Neural cell (in vitro differentiated cells): Measurements from ENCODE around the gene SWAP70. TPM values are rescaled to one million over a fixed set of nuclear protein-coding genes. Genes with fewer than 3 reads are reported as not detected.

Source experiments
- H2AFZ ChIP-seq: fragments of 200-600, 300-800 bp; sonication (generic), shearing (Covaris generic); 2 replicates; pipeline ENCODE4 v1.6.0; 2014; ENCODE audit warnings: low read depth, mild to moderate bottlenecking, antibody characterized with exemption, low read length, moderate library complexity
- H3F3A ChIP-seq: fragments of 200-600 bp; shearing (Covaris generic); 2 replicates; pipeline ENCODE4 v1.6.1; 2016; ENCODE audit warnings: mild to moderate bottlenecking, moderate library complexity, mixed read lengths, antibody characterized with exemption, low read length; ENCODE audit not compliant: insufficient read depth, poor library complexity, severe bottlenecking
- H3K27ac ChIP-seq: fragments of 200-600, 300-800 bp; sonication (generic), shearing (Covaris generic); 2 replicates; pipeline ENCODE4 v1.5.1; 2014; ENCODE audit warnings: mild to moderate bottlenecking, low read length, moderate library complexity
- H3K27me3 ChIP-seq: fragments of 300-800, 200-600 bp; sonication (generic), shearing (Covaris generic); 2 replicates; pipeline ENCODE4 v1.6.0; 2014; ENCODE audit warnings: mild to moderate bottlenecking, low read depth, low read length, moderate library complexity; ENCODE audit not compliant: insufficient read depth
- H3K36me3 ChIP-seq: fragments of 300-800, 200-600 bp; sonication (generic), shearing (Covaris generic); 2 replicates; pipeline ENCODE4 v1.5.1; 2014; ENCODE audit warnings: mild to moderate bottlenecking, antibody characterized with exemption, low read length, moderate library complexity; ENCODE audit not compliant: insufficient read depth
- H3K4me2 ChIP-seq: fragments of 300-800, 200-600 bp; sonication (generic), shearing (Covaris generic); 2 replicates; pipeline ENCODE4 v1.6.0; 2014; ENCODE audit warnings: mild to moderate bottlenecking, low read length
- H3K4me3 ChIP-seq: fragments of 300-800, 200-600 bp; sonication (generic), shearing (Covaris generic); 2 replicates; pipeline ENCODE4 v1.5.1; 2014; ENCODE audit warnings: mild to moderate bottlenecking, low read length, moderate library complexity
- H3K79me2 ChIP-seq: fragments of 200-600 bp; shearing (Covaris generic); replicated peaks from 2 replicates; pipeline ENCODE4 v1.6.0; 2014; ENCODE audit warnings: mild to moderate bottlenecking, low read length, moderate library complexity; ENCODE audit not compliant: insufficient read depth
- H3K9ac ChIP-seq: fragments of 300-800, 200-600 bp; sonication (generic), shearing (Covaris generic); 2 replicates; pipeline ENCODE4 v1.6.1; 2016; ENCODE audit warnings: mild to moderate bottlenecking, low read length, mixed read lengths
- H3K9me2 ChIP-seq: fragments of 200-600 bp; shearing (Covaris generic); 2 replicates; pipeline ENCODE4 v1.6.1; 2016; ENCODE audit warnings: mild to moderate bottlenecking, low read length, mixed read lengths; ENCODE audit not compliant: insufficient read depth
- H3K9me3 ChIP-seq: fragments of 200-600, 300-800 bp; sonication (generic), shearing (Covaris generic); 2 replicates; pipeline ENCODE4 v1.6.1; 2016; ENCODE audit warnings: mild to moderate bottlenecking, mixed run types, low read length, moderate library complexity, mixed read lengths
- H4K20me1 ChIP-seq: fragments of 200-600 bp; shearing (Covaris generic); 2 replicates; pipeline ENCODE4 v1.6.1; 2016; ENCODE audit warnings: mild to moderate bottlenecking, mixed run types; ENCODE audit not compliant: insufficient read depth
- CTCF ChIP-seq: fragments of 450-650 bp; IDR thresholded peaks from 2 replicates; pipeline ENCODE4 v1.5.1; 2014; ENCODE audit warnings: antibody characterized with exemption, mild to moderate bottlenecking, moderate library complexity; ENCODE audit not compliant: poor library complexity, severe bottlenecking
- EP300 ChIP-seq: fragments of 450-650 bp; conservative IDR thresholded peaks from 2 replicates; pipeline ENCODE4 v1.6.1; 2014; ENCODE audit warnings: antibody characterized with exemption, mild to moderate bottlenecking, moderate library complexity; ENCODE audit not compliant: poor library complexity, severe bottlenecking
- EZH2 ChIP-seq: fragments of 200-600, 300-800 bp; shearing (Covaris generic), sonication (generic); IDR thresholded peaks from 2 replicates; pipeline ENCODE4 v1.6.1; 2014; ENCODE audit warnings: antibody characterized with exemption, low read length, borderline replicate concordance, mild to moderate bottlenecking; ENCODE audit not compliant: insufficient read depth, poor library complexity, severe bottlenecking
- MXI1 ChIP-seq: fragments of 450-650 bp; conservative IDR thresholded peaks from 2 replicates; pipeline ENCODE4 v1.6.1; 2014; ENCODE audit warnings: antibody characterized with exemption, mild to moderate bottlenecking; ENCODE audit not compliant: poor library complexity, severe bottlenecking
- POLR2AphosphoS5 ChIP-seq: IDR thresholded peaks from 2 replicates; pipeline ENCODE4 v1.6.1; 2012
- RAD21 ChIP-seq: fragments of 450-650 bp; conservative IDR thresholded peaks from 2 replicates; pipeline ENCODE4 v1.6.1; 2014; ENCODE audit warnings: antibody characterized with exemption, mild to moderate bottlenecking, moderate library complexity
- REST ChIP-seq: IDR thresholded peaks from 2 replicates; pipeline ENCODE4 v1.6.1; 2012; ENCODE audit warnings: borderline replicate concordance
- SMC3 ChIP-seq: fragments of 450-650 bp; conservative IDR thresholded peaks from 2 replicates; pipeline ENCODE4 v1.6.1; 2014; ENCODE audit warnings: antibody characterized with exemption, mild to moderate bottlenecking, moderate library complexity; ENCODE audit not compliant: poor library complexity
- TAF1 ChIP-seq: IDR thresholded peaks from 2 replicates; pipeline ENCODE4 v1.6.1; 2012; ENCODE audit warnings: low read depth
- polyA plus RNA-seq: library from polyadenylated mRNA; depleted of rRNA; stranded (reverse); fragments of >200 nt; gene quantifications from 2 replicates; pipeline ENCODE4 v1.2.3, GENCODE V29; 2014

The SWAP70 gene
- polyA plus RNA-seq, 1 donor from 2014 or later: 1.4 TPM

- Histone ChIP-seq H3K36me3 (peaks cover 21% of the 10 kb centered on the region), H3K79me2 (no peaks in the 10 kb centered on the region), H3K4me2 (no peak overlapping the region), H2AFZ (no peak overlapping the region), H3K9me3 (no peaks in the 10 kb centered on the region), H3K9ac (no peak overlapping the region), H3F3A (no peaks in the 10 kb centered on the region), H4K20me1 (no peaks in the 10 kb centered on the region), H3K27ac (no peak overlapping the region), H3K27me3 (no peaks in the 10 kb centered on the region), H3K4me3 (no peak overlapping the region), H3K9me2 (no peaks in the 10 kb centered on the region)
- TF ChIP-seq EZH2: no peak
- TF ChIP-seq SMC3: no peak
- TF ChIP-seq EP300: no peak
- no peak for TF ChIP-seq RAD21
- no peak for TF ChIP-seq REST
- no peak for TF ChIP-seq POLR2AphosphoS5
- TF ChIP-seq TAF1: no peak
- no peak for TF ChIP-seq MXI1
- TF ChIP-seq CTCF: no peak
Measured at GRCh38 chr11:9777066-9777465, 113.2 kb downstream of the SWAP70 start.

- no peaks in the 10 kb centered on the region for H4K20me1 ChIP-seq
- no peaks in the 10 kb centered on the region for H3K79me2 ChIP-seq
- no peak overlapping the region for H3K27ac ChIP-seq
- H3K36me3 ChIP-seq: peaks cover 21% of the 10 kb centered on the region
- H3K4me2 ChIP-seq: no peak overlapping the region
- H3K9me3 ChIP-seq: no peaks in the 10 kb centered on the region
- H3K9me2 ChIP-seq: no peaks in the 10 kb centered on the region
- TF ChIP-seq EP300 (no peak), TAF1 (no peak), RAD21 (no peak), POLR2AphosphoS5 (no peak), EZH2 (no peak), CTCF (no peak), SMC3 (no peak), MXI1 (no peak), REST (no peak)
- no peaks in the 10 kb centered on the region for H3F3A ChIP-seq
- no peak overlapping the region for H3K9ac ChIP-seq
- no peak overlapping the region for H3K4me3 ChIP-seq
- no peak overlapping the region for H2AFZ ChIP-seq
- H3K27me3 ChIP-seq: no peaks in the 10 kb centered on the region
Measured at GRCh38 chr11:9777525-9777924, 113.6 kb downstream of the SWAP70 start.
